ENCODE measurements around the gene HSBP1.

Gene HSBP1

GRCh38 chr16:83807327-83807709 lies 460 bp upstream of the HSBP1 start:
- no peak for TF ChIP-seq CTCF (IDR thresholded peaks at IDR 0.05; ENCODE audit: extremely low read depth, insufficient read depth, missing control alignments)
- in situ Hi-C loops (cut with MboI; ENCODE audit: low pct_unique_long_range_greater_than_20kb, low sequenced_read_pairs, unreplicated experiment), result no loop called here
- no peak for DNase-seq (ENCODE audit: low spot score)

GRCh38 chr16:83808573-83809014 lies 816 bp downstream of the HSBP1 start:
- TF ChIP-seq CTCF (IDR thresholded peaks at IDR 0.05; ENCODE audit: extremely low read depth, insufficient read depth, missing control alignments), result no peak
- in situ Hi-C loops (cut with MboI; ENCODE audit: low pct_unique_long_range_greater_than_20kb, low sequenced_read_pairs, unreplicated experiment), result no loop called here
- no peak for DNase-seq (ENCODE audit: low spot score)

GRCh38 chr16:83809092-83809491 lies 1.3 kb downstream of the HSBP1 start:
- in situ Hi-C loops (cut with MboI; ENCODE audit: low pct_unique_long_range_greater_than_20kb, low sequenced_read_pairs, unreplicated experiment), result no loop called here
- no peak for DNase-seq (ENCODE audit: low spot score)
- no peak for TF ChIP-seq CTCF (IDR thresholded peaks at IDR 0.05; ENCODE audit: extremely low read depth, insufficient read depth, missing control alignments)

GRCh38 chr16:83810901-83811300 lies 3.1 kb downstream of the HSBP1 start:
- no peak for DNase-seq (ENCODE audit: low spot score)
- TF ChIP-seq CTCF (IDR thresholded peaks at IDR 0.05; ENCODE audit: extremely low read depth, insufficient read depth, missing control alignments), result no peak
- in situ Hi-C loops (cut with MboI; ENCODE audit: low pct_unique_long_range_greater_than_20kb, low sequenced_read_pairs, unreplicated experiment), result no loop called here

- in situ Hi-C loops (cut with MboI; ENCODE audit: low pct_unique_long_range_greater_than_20kb, low sequenced_read_pairs, unreplicated experiment), result no loop called here
- no peak for DNase-seq (ENCODE audit: low spot score)
Observed at GRCh38 chr16:83813823-83814658, 6.3 kb downstream of the HSBP1 start.

GRCh38 chr16:83814659-83814985 lies 6.8 kb downstream of the HSBP1 start:
- in situ Hi-C loops (cut with MboI; ENCODE audit: low pct_unique_long_range_greater_than_20kb, low sequenced_read_pairs, unreplicated experiment), result no loop called here
- no peak for TF ChIP-seq CTCF (IDR thresholded peaks at IDR 0.05; ENCODE audit: extremely low read depth, insufficient read depth, missing control alignments)
- no peak for DNase-seq (ENCODE audit: low spot score)

More at GRCh38 chr16:83813823-83814658, 6.3 kb downstream of the HSBP1 start:
- TF ChIP-seq CTCF (IDR thresholded peaks at IDR 0.05; ENCODE audit: extremely low read depth, insufficient read depth, missing control alignments), result no peak

Data from GM13977 (cell line).